CD4-positive, alpha-beta memory T cell (primary cell): ENCODE results near the gene APOBEC3B. TPM values are rescaled to one million over a fixed set of nuclear protein-coding genes. Genes with fewer than 3 reads are reported as not detected.
A peak's percentile ranks its signal among the peaks of the same experiment; 100 is the strongest.

Source experiments
- CTCF ChIA-PET: fragments of 350-600 bp; sonication (Branson Sonifier 250); formaldehyde crosslinking; loops from one replicate; lab custom pipeline; 2021; ENCODE audit warnings: inconsistent platforms; ENCODE audit not compliant: partially characterized antibody; lab: Charles Lee
- POLR2A ChIA-PET: fragments of 350-600 bp; sonication (Branson Sonifier 250); formaldehyde crosslinking; loops from one replicate; lab custom pipeline; 2021; ENCODE audit not compliant: partially characterized antibody; lab: Charles Lee
- DNase-seq, 5 donors: peaks; one replicate each; pipeline versions ENCODE4 v3.0.0 to v3.0.0-alpha.2; 2020 to 2022; ENCODE audit warnings: mixed read lengths in 1 of 5
- H3K27ac ChIP-seq: one replicate; pipeline ENCODE4 v1.7.0; 2013; ENCODE audit warnings: low read depth, low read length
- H3K27me3 ChIP-seq: 2 replicates; pipeline ENCODE4 v1.7.0; 2013; ENCODE audit warnings: mild to moderate bottlenecking, low read length, moderate library complexity; ENCODE audit not compliant: insufficient read depth
- H3K36me3 ChIP-seq: 2 replicates; pipeline ENCODE4 v1.7.0; 2013; ENCODE audit warnings: mild to moderate bottlenecking, low read length, moderate library complexity; ENCODE audit not compliant: insufficient read depth
- H3K4me1 ChIP-seq: 2 replicates; pipeline ENCODE4 v1.7.0; 2013; ENCODE audit warnings: mild to moderate bottlenecking, low read length, moderate library complexity; ENCODE audit not compliant: insufficient read depth
- H3K4me3 ChIP-seq, 2 donors: one replicate each; pipeline ENCODE4 v1.7.0; 2013; ENCODE audit warnings: low read length in 2 of 2, mild to moderate bottlenecking in 1 of 2
- H3K9me3 ChIP-seq, 2 donors: one replicate each; pipeline ENCODE4 v1.7.0; 2013; ENCODE audit warnings: low read length in 2 of 2, control low read depth in 1 of 2; ENCODE audit not compliant: control insufficient read depth in 1 of 2
- H3K27ac Mint-ChIP-seq, 7 donors: one replicate each; pipeline ENCODE4 v1.8.0; 2020 to 2021; ENCODE audit warnings: mixed read lengths in 7 of 7, mild to moderate bottlenecking in 6 of 7, inconsistent platforms in 3 of 7, moderate library complexity in 3 of 7
- H3K27me3 Mint-ChIP-seq, 2 donors: one replicate each; pipeline ENCODE4 v1.8.0; 2020 to 2021; ENCODE audit warnings: mixed read lengths in 2 of 2
- H3K36me3 Mint-ChIP-seq, 2 donors: one replicate each; pipeline ENCODE4 v1.8.0; 2020 to 2021; ENCODE audit warnings: mixed read lengths in 2 of 2, inconsistent platforms in 1 of 2, mild to moderate bottlenecking in 1 of 2
- H3K4me1 Mint-ChIP-seq, 4 donors: one replicate each; pipeline ENCODE4 v1.8.0; 2020 to 2021; ENCODE audit warnings: mixed read lengths in 4 of 4, mild to moderate bottlenecking in 1 of 4
- H3K4me3 Mint-ChIP-seq, 8 donors: one replicate each; pipeline ENCODE4 v1.8.0; 2020 to 2021; ENCODE audit warnings: mixed read lengths in 8 of 8, mild to moderate bottlenecking in 7 of 8, moderate library complexity in 6 of 8, inconsistent platforms in 3 of 8
- H3K9me3 Mint-ChIP-seq, 8 donors: one replicate each; pipeline ENCODE4 v1.8.0; 2020 to 2021; ENCODE audit warnings: mixed read lengths in 8 of 8, mild to moderate bottlenecking in 5 of 8, inconsistent platforms in 3 of 8, moderate library complexity in 1 of 8
- intact Hi-C: fragments of 100-400 bp; cut with micrococcal nuclease; formaldehyde crosslinking; loops from one replicate; pipeline ENCODE4 v1.15.1; 2023
- polyA plus RNA-seq, 2 donors: library from polyadenylated mRNA; unstranded; fragments of 300-500 nt; fragmentation: Illumina TruSeq; gene quantifications; one replicate each; pipeline ENCODE4 v1.2.3, GENCODE V29; 2021
- total RNA-seq, 2 experiments: library from RNA; stranded (reverse); gene quantifications; one replicate each; pipeline ENCODE4 v1.2.3, GENCODE V29; 2021

The APOBEC3B gene
- total RNA-seq = under 1 TPM; 0.32 to 0.64 TPM
- polyA plus RNA-seq = 1 to 10 TPM in 1 of 2 donors, under 1 TPM in 1; 0.31 to 1.3 TPM

- peak within 1 kb of the TSS; percentile 21 for H3K27ac ChIP-seq
- Mint-ChIP-seq H3K9me3 (peaks cover 0 to 16% (median 4%) of the 10 kb centered on the region in 8 donors), H3K36me3 (peaks cover 0 to 7% of the 10 kb centered on the region in 2 donors), H3K4me1 (peaks cover 25 to 52% (median 29%) of the 10 kb centered on the region in 4 donors), H3K4me3 (peak within 1 kb of the TSS; percentile 85 to 94 (median 87)), H3K27me3 (peaks cover 0 to 1% of the 10 kb centered on the region in 2 donors), H3K27ac (peak within 1 kb of the TSS; percentile 48 to 97 (median 82))
- H3K36me3 ChIP-seq = no peaks in the 10 kb centered on the region
- DNase-seq = peak; percentile 43 to 89 (median 65)
- peak within 1 kb of the TSS; percentile 28 to 36 for H3K4me3 ChIP-seq
- no peaks in the 10 kb centered on the region for H3K27me3 ChIP-seq
- H3K4me1 ChIP-seq = peaks cover 43% of the 10 kb centered on the region
- no peaks in the 10 kb centered on the region for H3K9me3 ChIP-seq
- CTCF ChIA-PET = interaction anchor here (4.1 kb wide), 1 partner anchor 8 kb away, joined by 18 read pairs; no protein-coding TSS in a partner anchor
- POLR2A ChIA-PET = interaction anchor here (1.0 to 1.5 kb wide), 2 partner anchors 24 to 337 kb away, joined by 3 read pairs; partner anchors contain the start of gene RPL3
- intact Hi-C loops = no loop called here
These were observed at the start of gene APOBEC3B for GRCh38 chr22:38981992-38982927. Gene APOBEC3B, plus strand, starts transcription at chr22:38982347. Its CDS starts 107 bp downstream, at chr22:38982454.

- no peak overlapping the region for H3K27ac ChIP-seq
- Mint-ChIP-seq H3K4me1 (no peaks in the 10 kb centered on the region), H3K27me3 (peaks cover 10% of the 10 kb centered on the region in 2 donors), H3K36me3 (no peaks in the 10 kb centered on the region), H3K9me3 (no peaks in the 10 kb centered on the region), H3K27ac (no peak overlapping the region), H3K4me3 (no peak overlapping the region)
- no peaks in the 10 kb centered on the region for H3K27me3 ChIP-seq
- ChIA-PET CTCF (no interaction called here), POLR2A (no interaction called here)
- no peaks in the 10 kb centered on the region for H3K4me1 ChIP-seq
- intact Hi-C loops = no loop called here
- H3K4me3 ChIP-seq = no peak overlapping the region
- no peaks in the 10 kb centered on the region for H3K9me3 ChIP-seq
- H3K36me3 ChIP-seq = no peaks in the 10 kb centered on the region
- DNase-seq = no peak
These were observed 47.1 kb upstream of the APOBEC3B start for GRCh38 chr22:38935023-38935422.

- Histone ChIP-seq H3K9me3 (no peaks in the 10 kb centered on the region), H3K4me1 (no peaks in the 10 kb centered on the region), H3K4me3 (no peak overlapping the region), H3K27ac (no peak overlapping the region), H3K27me3 (no peaks in the 10 kb centered on the region), H3K36me3 (no peaks in the 10 kb centered on the region)
- H3K27me3 Mint-ChIP-seq = peaks cover 10% of the 10 kb centered on the region in 2 donors
- intact Hi-C loops = no loop called here
- ChIA-PET CTCF (no interaction called here), POLR2A (no interaction called here)
- H3K27ac Mint-ChIP-seq = no peak overlapping the region
- no peak for DNase-seq
- no peaks in the 10 kb centered on the region for H3K9me3 Mint-ChIP-seq
- no peaks in the 10 kb centered on the region for H3K36me3 Mint-ChIP-seq
- no peaks in the 10 kb centered on the region for H3K4me1 Mint-ChIP-seq
- H3K4me3 Mint-ChIP-seq = no peak overlapping the region
These were observed 46.5 kb upstream of the APOBEC3B start for GRCh38 chr22:38935616-38936015.

- intact Hi-C loops = no loop called here
- ChIA-PET CTCF (no interaction called here), POLR2A (no interaction called here)
- H3K4me3 Mint-ChIP-seq = no peak overlapping the region
- H3K27ac Mint-ChIP-seq = no peak overlapping the region
- no peaks in the 10 kb centered on the region for H3K9me3 Mint-ChIP-seq
- H3K36me3 Mint-ChIP-seq = no peaks in the 10 kb centered on the region
- no peak overlapping the region for H3K4me3 ChIP-seq
- no peaks in the 10 kb centered on the region for H3K27me3 ChIP-seq
- H3K27ac ChIP-seq = no peak overlapping the region
- H3K4me1 Mint-ChIP-seq = peaks cover 4 to 8% (median 6%) of the 10 kb centered on the region in 4 donors
- H3K9me3 ChIP-seq = no peaks in the 10 kb centered on the region
- H3K27me3 Mint-ChIP-seq = peaks cover 11% of the 10 kb centered on the region in 2 donors
- no peak for DNase-seq
- H3K4me1 ChIP-seq = peaks cover 9% of the 10 kb centered on the region
- no peaks in the 10 kb centered on the region for H3K36me3 ChIP-seq
These were observed 45.6 kb upstream of the APOBEC3B start for GRCh38 chr22:38936562-38936961.

- Mint-ChIP-seq H3K9me3 (no peaks in the 10 kb centered on the region), H3K4me1 (peaks cover 9 to 12% (median 11%) of the 10 kb centered on the region in 4 donors), H3K27me3 (peaks cover 12 to 13% of the 10 kb centered on the region in 2 donors), H3K27ac (no peak overlapping the region), H3K36me3 (no peaks in the 10 kb centered on the region), H3K4me3 (no peak overlapping the region)
- POLR2A ChIA-PET = no interaction called here
- CTCF ChIA-PET = no interaction called here
- Histone ChIP-seq H3K27ac (no peak overlapping the region), H3K9me3 (no peaks in the 10 kb centered on the region), H3K4me3 (no peak overlapping the region), H3K36me3 (no peaks in the 10 kb centered on the region), H3K27me3 (no peaks in the 10 kb centered on the region), H3K4me1 (peaks cover 14% of the 10 kb centered on the region)
- DNase-seq = no peak
- intact Hi-C loops = no loop called here
These were observed 45.1 kb upstream of the APOBEC3B start for GRCh38 chr22:38937036-38937435.

- intact Hi-C loops = no loop called here
- H3K9me3 Mint-ChIP-seq = no peaks in the 10 kb centered on the region
- Histone ChIP-seq H3K4me1 (peaks cover 14% of the 10 kb centered on the region), H3K27me3 (no peaks in the 10 kb centered on the region), H3K27ac (no peak overlapping the region), H3K4me3 (no peak overlapping the region), H3K9me3 (no peaks in the 10 kb centered on the region), H3K36me3 (no peaks in the 10 kb centered on the region)
- H3K4me1 Mint-ChIP-seq = peaks cover 9 to 17% (median 14%) of the 10 kb centered on the region in 4 donors
- CTCF ChIA-PET = no interaction called here
- H3K27me3 Mint-ChIP-seq = peaks cover 10 to 12% of the 10 kb centered on the region in 2 donors
- DNase-seq = no peak
- no peak overlapping the region for H3K27ac Mint-ChIP-seq
- POLR2A ChIA-PET = no interaction called here
- H3K36me3 Mint-ChIP-seq = no peaks in the 10 kb centered on the region
- H3K4me3 Mint-ChIP-seq = peak overlapping the region in 1 of 8 donors; percentile 22
These were observed 44.6 kb upstream of the APOBEC3B start for GRCh38 chr22:38937541-38937940.

- Histone ChIP-seq H3K27ac (no peak overlapping the region), H3K4me3 (no peak overlapping the region), H3K27me3 (no peaks in the 10 kb centered on the region), H3K4me1 (peaks cover 14% of the 10 kb centered on the region), H3K36me3 (no peaks in the 10 kb centered on the region), H3K9me3 (no peaks in the 10 kb centered on the region)
- Mint-ChIP-seq H3K4me1 (peaks cover 9 to 18% (median 14%) of the 10 kb centered on the region in 4 donors), H3K9me3 (no peaks in the 10 kb centered on the region), H3K4me3 (no peak overlapping the region), H3K36me3 (no peaks in the 10 kb centered on the region), H3K27ac (no peak overlapping the region), H3K27me3 (peaks cover 10 to 13% of the 10 kb centered on the region in 2 donors)
- ChIA-PET CTCF (interaction anchor here (1.6 kb wide), 1 partner anchor 69 kb away, joined by 5 read pairs; no protein-coding TSS in a partner anchor), POLR2A (no interaction called here)
- intact Hi-C loops = no loop called here
- DNase-seq = no peak
These were observed 43.9 kb upstream of the APOBEC3B start for GRCh38 chr22:38938221-38938620.
